Smooth muscle cell (in vitro differentiated cells): ENCODE data around the gene SEMA3E. TPM values are rescaled to one million over a fixed set of nuclear protein-coding genes. Genes with fewer than 3 reads are reported as not detected.

ENCODE experiments used
- DNase-seq: peaks from one replicate; lab custom pipeline; 2025; ENCODE audit not compliant: unreplicated experiment; lab: John Stamatoyannopoulos, UW
- H2AFZ ChIP-seq: fragments of 200-600 bp; sonication (generic); 2 replicates; pipeline ENCODE4 v1.6.0; 2016; ENCODE audit warnings: antibody characterized with exemption, low read depth, mild to moderate bottlenecking
- H3F3A ChIP-seq: fragments of 200-600 bp; sonication (generic); 2 replicates; pipeline ENCODE4 v1.6.0; 2017; ENCODE audit warnings: antibody characterized with exemption, low read depth
- H3K27ac ChIP-seq: fragments of 200-600 bp; sonication (generic); 2 replicates; pipeline ENCODE4 v1.5.1; 2016; ENCODE audit warnings: low read depth, mild to moderate bottlenecking
- H3K27me3 ChIP-seq: fragments of 200-600 bp; sonication (generic); 2 replicates; pipeline ENCODE4 v1.6.1; 2016; ENCODE audit warnings: low read depth, mild to moderate bottlenecking
- H3K36me3 ChIP-seq: fragments of 200-600 bp; sonication (generic); 2 replicates; pipeline ENCODE4 v1.5.1; 2016; ENCODE audit warnings: low read depth
- H3K4me1 ChIP-seq: fragments of 200-600 bp; sonication (generic); 2 replicates; pipeline ENCODE4 v1.5.1; 2016; ENCODE audit warnings: low read depth
- H3K4me2 ChIP-seq: fragments of 200-600 bp; sonication (generic); 2 replicates; pipeline ENCODE4 v1.6.0; 2016; ENCODE audit warnings: mild to moderate bottlenecking
- H3K4me3 ChIP-seq: fragments of 200-600 bp; sonication (generic); 2 replicates; pipeline ENCODE4 v1.5.1; 2016; ENCODE audit warnings: mild to moderate bottlenecking
- H3K79me2 ChIP-seq: fragments of 200-600 bp; sonication (generic); 2 replicates; pipeline ENCODE4 v1.6.0; 2016; ENCODE audit warnings: low read depth, mild to moderate bottlenecking
- H3K9ac ChIP-seq: fragments of 200-600 bp; sonication (generic); 2 replicates; pipeline ENCODE4 v1.6.0; 2016; ENCODE audit warnings: low read depth
- H3K9me3 ChIP-seq: fragments of 200-600 bp; sonication (generic); replicated peaks from 2 replicates; pipeline ENCODE4 v1.5.1; 2016; ENCODE audit warnings: low read depth
- H4K20me1 ChIP-seq: fragments of 200-600 bp; sonication (generic); 2 replicates; pipeline ENCODE4 v1.6.0; 2016; ENCODE audit warnings: low read depth
- WGBS: methylation state at CpG from one replicate; pipeline ENCODE4 v1.1.7; 2016; ENCODE audit warnings: low lambda C conversion rate; 5-methylcytosine and 5-hydroxymethylcytosine counted together
- polyA plus RNA-seq: library from polyadenylated mRNA; unstranded; fragments of >200 nt; fragmentation: Nextera tagmentation; extraction: Ambion mirVana; gene quantifications from 2 replicates; pipeline ENCODE4 v1.2.1, GENCODE V29; 2016
- total RNA-seq: library from RNA; depleted of rRNA; stranded (reverse); fragments of >200 nt; gene quantifications from 2 replicates; pipeline ENCODE4 v1.2.3, GENCODE V29; 2014
- TF ChIP-seq, protein P1 (sequence below): fragments of 200-600 bp; sonication (generic); IDR thresholded peaks from 2 replicates; pipeline ENCODE4 v1.5.1; 2017; ENCODE audit warnings: borderline replicate concordance, mild to moderate bottlenecking, antibody characterized with exemption; ENCODE audit not compliant: insufficient read depth, poor library complexity, severe bottlenecking

Gene SEMA3E
- total and polyA plus RNA-seq, 2 experiments from 2014 or later, result 0.45 to 0.66 TPM

DNA sequence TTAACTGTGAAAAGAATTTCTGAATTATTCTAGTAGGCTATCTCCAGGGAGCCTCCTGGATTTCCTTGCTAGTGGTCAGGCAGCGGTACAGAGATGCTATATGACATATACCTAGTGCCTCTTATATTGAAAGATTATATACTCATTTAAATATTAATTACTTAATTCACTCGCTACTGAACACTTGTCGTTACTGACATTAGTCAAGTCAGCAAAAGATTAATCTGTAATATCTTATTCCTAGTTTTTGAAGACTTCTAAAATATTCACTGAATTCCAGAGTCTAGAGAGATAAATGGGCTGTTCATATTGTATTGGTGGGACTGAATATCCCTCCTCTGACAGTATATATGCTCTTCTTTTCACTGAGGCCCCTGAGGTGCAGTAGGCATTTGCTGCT is 2.9 kb downstream of the SEMA3E start:
- H3K79me2 ChIP-seq, result no peaks in the 10 kb centered on the region
- WGBS, result 89% methylated on average over 3 of the region's 3 CpGs
- no peaks in the 10 kb centered on the region for H3K27me3 ChIP-seq
- H3K4me3 ChIP-seq, result no peak overlapping the region
- H3K4me1 ChIP-seq, result peaks cover 15% of the 10 kb centered on the region
- no peak overlapping the region for H3K27ac ChIP-seq
- DNase-seq, result no peak
- H3K36me3 ChIP-seq, result no peaks in the 10 kb centered on the region
- H4K20me1 ChIP-seq, result no peaks in the 10 kb centered on the region
- no peak overlapping the region for H3K4me2 ChIP-seq
- H2AFZ ChIP-seq, result no peak overlapping the region
- no peaks in the 10 kb centered on the region for H3F3A ChIP-seq
- no peak overlapping the region for H3K9ac ChIP-seq
- TF ChIP-seq, protein P1, sequence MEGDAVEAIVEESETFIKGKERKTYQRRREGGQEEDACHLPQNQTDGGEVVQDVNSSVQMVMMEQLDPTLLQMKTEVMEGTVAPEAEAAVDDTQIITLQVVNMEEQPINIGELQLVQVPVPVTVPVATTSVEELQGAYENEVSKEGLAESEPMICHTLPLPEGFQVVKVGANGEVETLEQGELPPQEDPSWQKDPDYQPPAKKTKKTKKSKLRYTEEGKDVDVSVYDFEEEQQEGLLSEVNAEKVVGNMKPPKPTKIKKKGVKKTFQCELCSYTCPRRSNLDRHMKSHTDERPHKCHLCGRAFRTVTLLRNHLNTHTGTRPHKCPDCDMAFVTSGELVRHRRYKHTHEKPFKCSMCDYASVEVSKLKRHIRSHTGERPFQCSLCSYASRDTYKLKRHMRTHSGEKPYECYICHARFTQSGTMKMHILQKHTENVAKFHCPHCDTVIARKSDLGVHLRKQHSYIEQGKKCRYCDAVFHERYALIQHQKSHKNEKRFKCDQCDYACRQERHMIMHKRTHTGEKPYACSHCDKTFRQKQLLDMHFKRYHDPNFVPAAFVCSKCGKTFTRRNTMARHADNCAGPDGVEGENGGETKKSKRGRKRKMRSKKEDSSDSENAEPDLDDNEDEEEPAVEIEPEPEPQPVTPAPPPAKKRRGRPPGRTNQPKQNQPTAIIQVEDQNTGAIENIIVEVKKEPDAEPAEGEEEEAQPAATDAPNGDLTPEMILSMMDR, result no peak
- no peaks in the 10 kb centered on the region for H3K9me3 ChIP-seq

- TF ChIP-seq, protein P1, result no peak
- H4K20me1 ChIP-seq, result no peaks in the 10 kb centered on the region
These were observed 5.2 kb downstream of the SEMA3E start for GRCh38 chr7:83643739-83644138.

DNA sequence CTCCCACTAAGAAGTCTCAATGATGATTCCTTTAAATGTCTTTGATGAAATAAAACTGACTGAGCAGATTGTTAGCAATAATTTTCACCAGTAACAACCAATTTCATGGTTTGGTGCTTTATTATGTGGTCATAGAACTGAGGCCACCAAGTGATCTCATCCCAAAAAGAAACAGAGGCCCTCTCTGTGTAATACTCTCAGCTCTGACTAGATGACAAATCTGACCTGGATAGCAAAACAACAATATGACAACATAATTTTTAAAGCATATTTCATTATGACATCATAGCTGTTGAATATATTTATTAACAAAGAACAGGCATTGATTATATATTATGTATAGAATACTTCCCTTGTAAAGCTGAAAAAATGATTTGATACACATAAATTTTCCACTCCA is 5.9 kb downstream of the SEMA3E start:
- H3F3A ChIP-seq, result no peaks in the 10 kb centered on the region
- no peak overlapping the region for H3K4me2 ChIP-seq
- no peaks in the 10 kb centered on the region for H3K9me3 ChIP-seq
- no peak for DNase-seq
- H3K4me1 ChIP-seq, result peaks cover 10% of the 10 kb centered on the region
- H3K4me3 ChIP-seq, result no peak overlapping the region
- TF ChIP-seq, protein P1, result no peak
- no peaks in the 10 kb centered on the region for H3K36me3 ChIP-seq
- no peaks in the 10 kb centered on the region for H4K20me1 ChIP-seq
- no peak overlapping the region for H2AFZ ChIP-seq
- H3K27ac ChIP-seq, result no peak overlapping the region
- no peaks in the 10 kb centered on the region for H3K79me2 ChIP-seq
- no peak overlapping the region for H3K9ac ChIP-seq
- no peaks in the 10 kb centered on the region for H3K27me3 ChIP-seq

More at GRCh38 chr7:83643739-83644138, 5.2 kb downstream of the SEMA3E start:
- no peak overlapping the region for H3K4me2 ChIP-seq
- no peaks in the 10 kb centered on the region for H3K27me3 ChIP-seq
- DNase-seq, result no peak
- no peaks in the 10 kb centered on the region for H3K36me3 ChIP-seq
- no peaks in the 10 kb centered on the region for H3K9me3 ChIP-seq
- H3F3A ChIP-seq, result no peaks in the 10 kb centered on the region
- H3K4me3 ChIP-seq, result no peak overlapping the region
- H3K27ac ChIP-seq, result no peak overlapping the region
- peaks cover 12% of the 10 kb centered on the region for H3K4me1 ChIP-seq
- H3K9ac ChIP-seq, result no peak overlapping the region
- H3K79me2 ChIP-seq, result no peaks in the 10 kb centered on the region
- H2AFZ ChIP-seq, result no peak overlapping the region

DNA sequence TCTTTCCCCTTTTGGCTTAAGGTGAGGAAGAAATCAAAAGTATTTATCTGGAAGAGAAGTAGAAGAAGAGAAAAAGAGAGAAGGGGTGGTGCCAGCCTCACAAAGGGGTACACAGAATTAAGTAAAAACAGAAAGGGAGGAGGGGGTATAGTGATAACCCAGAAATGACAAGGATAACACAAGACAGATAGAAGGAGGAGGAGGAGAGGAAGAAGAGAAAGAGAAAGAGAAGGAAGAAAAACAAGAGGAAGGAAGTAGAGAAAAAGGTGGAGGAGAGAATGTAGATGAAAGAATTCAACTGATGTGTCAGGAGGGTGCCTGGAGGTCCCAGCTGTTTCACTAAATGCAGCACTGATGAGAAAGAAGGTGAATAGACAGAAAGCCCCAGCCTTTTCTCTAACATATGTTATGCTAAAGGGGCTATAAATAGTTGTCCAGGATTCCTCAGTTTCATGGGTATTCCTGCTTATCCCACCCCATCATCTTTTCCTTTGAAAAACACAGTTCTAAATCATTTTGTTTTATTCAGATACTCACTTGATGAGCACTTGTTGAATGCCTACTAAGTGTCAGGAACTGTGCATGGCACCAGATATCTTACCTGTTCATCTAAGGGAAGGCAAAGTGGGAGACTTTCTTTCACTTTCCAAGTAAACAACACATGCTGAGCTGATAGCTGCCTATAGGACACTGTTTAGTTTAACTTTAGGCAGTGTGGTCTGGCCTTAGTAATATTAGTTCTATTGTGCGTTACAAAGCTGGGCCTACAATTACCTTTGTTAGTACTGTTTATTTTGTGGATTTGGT is 8.0 kb downstream of the SEMA3E start:
- DNase-seq, result no peak
- Histone ChIP-seq H3K9ac (no peak overlapping the region), H3K4me2 (no peak overlapping the region), H3K27ac (no peak overlapping the region), H2AFZ (no peak overlapping the region), H3K4me3 (no peak overlapping the region), H3K79me2 (no peaks in the 10 kb centered on the region), H4K20me1 (no peaks in the 10 kb centered on the region), H3K27me3 (no peaks in the 10 kb centered on the region), H3K9me3 (no peaks in the 10 kb centered on the region), H3F3A (no peaks in the 10 kb centered on the region), H3K36me3 (no peaks in the 10 kb centered on the region), H3K4me1 (peaks cover 4% of the 10 kb centered on the region)
- TF ChIP-seq, protein P1, result no peak
- 59% methylated on average over 1 of the region's 1 CpG for WGBS
